ENCODE measurements around the gene RASSF6.
"Not testable (repeated sequence)": the region's sequence is repeated elsewhere in the genome, so short reads cannot be mapped to it uniquely, and the experiment has no call there.

The RASSF6 gene

GRCh38 chr4:73573794-73574528 lies 46.3 kb downstream of the RASSF6 start:
- peak; percentile 83 for DNase-seq (ENCODE audit: low read depth, low spot score)
- no peak overlapping the region for H3K4me3 ChIP-seq (ENCODE audit: low read depth, low read length)
- in situ Hi-C loops (cut with HindIII; ENCODE audit: low sequenced_read_pairs) = no loop called here
- TF ChIP-seq CTCF (IDR thresholded peaks at IDR 0.05; ENCODE audit: low read depth, low read length) = peak; percentile 96

GRCh38 chr4:73550865-73551264 lies 69.4 kb downstream of the RASSF6 start:
- H3K4me3 ChIP-seq (ENCODE audit: low read depth, low read length); DNase-seq (ENCODE audit: low read depth, low spot score); in situ Hi-C loops (cut with HindIII; ENCODE audit: low sequenced_read_pairs): not testable (repeated sequence)

GRCh38 chr4:73544620-73545019 lies 75.6 kb downstream of the RASSF6 start:
- in situ Hi-C loops (cut with HindIII; ENCODE audit: low sequenced_read_pairs) = no loop called here
- no peak for TF ChIP-seq CTCF (IDR thresholded peaks at IDR 0.05; ENCODE audit: low read depth, low read length)

GRCh38 chr4:73541251-73541650 lies 79.0 kb downstream of the RASSF6 start:
- DNase-seq (ENCODE audit: low read depth, low spot score) = no peak
- in situ Hi-C loops (cut with HindIII; ENCODE audit: low sequenced_read_pairs) = no loop called here
- H3K4me3 ChIP-seq (ENCODE audit: low read depth, low read length) = no peak overlapping the region
- TF ChIP-seq CTCF (IDR thresholded peaks at IDR 0.05; ENCODE audit: low read depth, low read length) = no peak

More at GRCh38 chr4:73544620-73545019, 75.6 kb downstream of the RASSF6 start:
- no peak overlapping the region for H3K4me3 ChIP-seq (ENCODE audit: low read depth, low read length)
- DNase-seq (ENCODE audit: low read depth, low spot score) = no peak

GRCh38 chr4:73540826-73541225 lies 79.4 kb downstream of the RASSF6 start:
- DNase-seq (ENCODE audit: low read depth, low spot score) = no peak
- no peak overlapping the region for H3K4me3 ChIP-seq (ENCODE audit: low read depth, low read length)
- no peak for TF ChIP-seq CTCF (IDR thresholded peaks at IDR 0.05; ENCODE audit: low read depth, low read length)
- in situ Hi-C loops (cut with HindIII; ENCODE audit: low sequenced_read_pairs) = no loop called here

GRCh38 chr4:73539386-73539785 lies 80.8 kb downstream of the RASSF6 start:
- no peak overlapping the region for H3K4me3 ChIP-seq (ENCODE audit: low read depth, low read length)
- no peak for DNase-seq (ENCODE audit: low read depth, low spot score)
- TF ChIP-seq CTCF (IDR thresholded peaks at IDR 0.05; ENCODE audit: low read depth, low read length) = no peak
- in situ Hi-C loops (cut with HindIII; ENCODE audit: low sequenced_read_pairs) = no loop called here

GRCh38 chr4:73538162-73538561 lies 82.1 kb downstream of the RASSF6 start:
- TF ChIP-seq CTCF (IDR thresholded peaks at IDR 0.05; ENCODE audit: low read depth, low read length) = no peak
- no peak for DNase-seq (ENCODE audit: low read depth, low spot score)
- no peak overlapping the region for H3K4me3 ChIP-seq (ENCODE audit: low read depth, low read length)
- in situ Hi-C loops (cut with HindIII; ENCODE audit: low sequenced_read_pairs) = no loop called here
